PC-3 (cell line): ENCODE results near the gene AATF. TPM values are rescaled to one million over a fixed set of nuclear protein-coding genes. Genes with fewer than 3 reads are reported as not detected.

Experiments
- ATAC-seq: fragments of 200-7000 bp; cut with Tn5 transposase; 2 replicates; pipeline ENCODE4 v1.9.1; 2020; ENCODE audit warnings: mild to moderate bottlenecking, moderate library complexity
- BruUV-seq: library from RNA; stranded (reverse); fragments of 400-500 nt; replicated peaks from 2 replicates; lab custom pipeline; 2021; lab: Mats Ljungman, UMichigan
- CTCF ChIA-PET: fragments of 300-600 bp; sonication (Branson Sonifier 250); formaldehyde crosslinking; loops from one replicate; lab custom pipeline; 2022; ENCODE audit warnings: antibody characterized with exemption; lab: Charles Lee
- POLR2A ChIA-PET: fragments of 300-600 bp; sonication (Branson Sonifier 250); formaldehyde crosslinking; loops from one replicate; lab custom pipeline; 2022; ENCODE audit warnings: antibody characterized with exemption; ENCODE audit not compliant: unreplicated experiment; lab: Charles Lee
- DNase-seq: peaks from one replicate; pipeline ENCODE4 v3.0.0-alpha.2; 2015
- H2AFZ ChIP-seq: fragments of 300-600 bp; sonication (generic); 2 replicates; pipeline ENCODE4 v1.6.0; 2016; ENCODE audit warnings: antibody characterized with exemption, low read length
- H3F3A ChIP-seq: fragments of 300-600 bp; sonication (generic); one replicate; pipeline ENCODE4 v1.6.0; 2017; ENCODE audit warnings: antibody characterized with exemption, low read length, control low read depth, mild to moderate bottlenecking; ENCODE audit not compliant: unreplicated experiment
- H3K27ac ChIP-seq: fragments of 300-600 bp; sonication (generic); 2 replicates; pipeline ENCODE4 v1.5.1; 2016; ENCODE audit warnings: mild to moderate bottlenecking, low read length
- H3K27me3 ChIP-seq: fragments of 300-600 bp; sonication (generic); 2 replicates; pipeline ENCODE4 v1.6.1; 2016; ENCODE audit warnings: low read length, mixed read lengths
- H3K36me3 ChIP-seq: fragments of 300-600 bp; sonication (generic); 2 replicates; pipeline ENCODE4 v1.6.1; 2016; ENCODE audit warnings: low read depth, mixed run types, low read length, mixed read lengths
- H3K4me1 ChIP-seq: fragments of 300-600 bp; sonication (generic); 2 replicates; pipeline ENCODE4 v1.5.1; 2016; ENCODE audit warnings: low read length; ENCODE audit not compliant: insufficient read depth
- H3K4me2 ChIP-seq: fragments of 300-600 bp; sonication (generic); 2 replicates; pipeline ENCODE4 v1.6.0; 2016; ENCODE audit warnings: low read length
- H3K4me3 ChIP-seq: fragments of 300-600 bp; sonication (generic); 2 replicates; pipeline ENCODE4 v1.5.1; 2016; ENCODE audit warnings: mild to moderate bottlenecking, low read length, mixed read lengths
- H3K79me2 ChIP-seq: fragments of 300-600 bp; sonication (generic); 2 replicates; pipeline ENCODE4 v1.6.1; 2017; ENCODE audit warnings: low read length, mixed read lengths
- H3K9ac ChIP-seq: fragments of 300-600 bp; sonication (generic); 2 replicates; pipeline ENCODE4 v1.6.0; 2016; ENCODE audit warnings: mild to moderate bottlenecking, low read length
- H3K9me2 ChIP-seq: fragments of 300-600 bp; sonication (generic); replicated peaks from 2 replicates; pipeline ENCODE4 v1.6.1; 2016; ENCODE audit warnings: mixed run types, low read length, mixed read lengths
- H3K9me3 ChIP-seq: fragments of 300-600 bp; sonication (generic); 2 replicates; pipeline ENCODE4 v1.6.1; 2016; ENCODE audit warnings: low read length, mixed read lengths
- H4K20me1 ChIP-seq: fragments of 300-600 bp; sonication (generic); 2 replicates; pipeline ENCODE4 v1.6.1; 2016; ENCODE audit warnings: low read length, mixed read lengths
- CTCF ChIP-seq: fragments of 300-600 bp; sonication (generic); conservative IDR thresholded peaks from 2 replicates; pipeline ENCODE4 v1.5.1; 2017; ENCODE audit warnings: antibody characterized with exemption, low read depth, mild to moderate bottlenecking, low read length
- EZH2 ChIP-seq: fragments of 300-600 bp; sonication (generic); IDR thresholded peaks from one replicate; pipeline ENCODE4 v1.6.1; 2017; ENCODE audit warnings: antibody characterized with exemption, mild to moderate bottlenecking, low read length; ENCODE audit not compliant: unreplicated experiment
- EZH2phosphoT487 ChIP-seq: fragments of 300-600 bp; sonication (generic); IDR thresholded peaks from 2 replicates; pipeline ENCODE4 v1.6.1; 2018; ENCODE audit warnings: mild to moderate bottlenecking, antibody characterized with exemption, low read length, borderline replicate concordance
- intact Hi-C: fragments of 100-400 bp; cut with micrococcal nuclease; formaldehyde crosslinking; loops from 2 replicates; pipeline ENCODE4 v1.9.0; 2023
- total RNA-seq: library from RNA; depleted of rRNA; stranded (reverse); fragments of >200 nt; gene quantifications from 2 replicates; pipeline ENCODE4 v1.2.3, GENCODE V29; 2014

Gene AATF
- total RNA-seq, 1 experiment from 2014 or later, result 25.5 TPM

- ChIA-PET CTCF (no interaction called here), POLR2A (no interaction called here)
- H3K9me2 ChIP-seq, result no peaks in the 10 kb centered on the region
- TF ChIP-seq EZH2 (no peak), EZH2phosphoT487 (no peak), CTCF (no peak)
- BruUV-seq, result no TSS peak
- H3K9me3 ChIP-seq, result no peaks in the 10 kb centered on the region
- no peak overlapping the region for H2AFZ ChIP-seq
- H3K4me2 ChIP-seq, result no peak overlapping the region
- ATAC-seq (no peak), DNase-seq (no peak)
- intact Hi-C loops, result no loop called here
- H3F3A ChIP-seq, result no peaks in the 10 kb centered on the region
- peaks cover 26% of the 10 kb centered on the region for H3K27me3 ChIP-seq
- no peak overlapping the region for H3K9ac ChIP-seq
- no peaks in the 10 kb centered on the region for H3K36me3 ChIP-seq
- no peak overlapping the region for H3K4me3 ChIP-seq
- H3K27ac ChIP-seq, result no peak overlapping the region
- H3K79me2 ChIP-seq, result no peaks in the 10 kb centered on the region
- H4K20me1 ChIP-seq, result no peaks in the 10 kb centered on the region
- H3K4me1 ChIP-seq, result no peaks in the 10 kb centered on the region
These were observed 71.0 kb downstream of the AATF start for GRCh38 chr17:37019741-37020129.

- POLR2A ChIA-PET, result no interaction called here
- Histone ChIP-seq H3F3A (no peaks in the 10 kb centered on the region), H3K4me2 (no peak overlapping the region), H3K79me2 (no peaks in the 10 kb centered on the region), H3K27ac (no peak overlapping the region), H3K27me3 (peaks cover 16% of the 10 kb centered on the region), H3K9ac (no peak overlapping the region), H2AFZ (no peak overlapping the region), H3K4me3 (no peak overlapping the region), H3K9me3 (no peaks in the 10 kb centered on the region), H3K4me1 (no peaks in the 10 kb centered on the region), H3K9me2 (no peaks in the 10 kb centered on the region), H3K36me3 (no peaks in the 10 kb centered on the region), H4K20me1 (no peaks in the 10 kb centered on the region)
- ATAC-seq, result no peak
- no TSS peak for BruUV-seq
- TF ChIP-seq EZH2 (no peak), EZH2phosphoT487 (no peak), CTCF (no peak)
- CTCF ChIA-PET, result no interaction called here
- intact Hi-C loops, result no loop called here
- DNase-seq, result no peak
These were observed 75.5 kb downstream of the AATF start for GRCh38 chr17:37024181-37024637.

- DNase-seq, result no peak
- ChIA-PET POLR2A (no interaction called here), CTCF (no interaction called here)
- no peak overlapping the region for H3K4me2 ChIP-seq
- intact Hi-C loops, result no loop called here
- no peaks in the 10 kb centered on the region for H3F3A ChIP-seq
- no peak overlapping the region for H3K9ac ChIP-seq
- TF ChIP-seq CTCF (no peak), EZH2 (no peak), EZH2phosphoT487 (no peak)
- no peaks in the 10 kb centered on the region for H3K9me2 ChIP-seq
- H4K20me1 ChIP-seq, result no peaks in the 10 kb centered on the region
- H3K36me3 ChIP-seq, result no peaks in the 10 kb centered on the region
- H3K4me1 ChIP-seq, result no peaks in the 10 kb centered on the region
- no peak for ATAC-seq
- no peaks in the 10 kb centered on the region for H3K9me3 ChIP-seq
- H3K79me2 ChIP-seq, result no peaks in the 10 kb centered on the region
- BruUV-seq, result no TSS peak
- no peak overlapping the region for H3K27ac ChIP-seq
- no peak overlapping the region for H3K4me3 ChIP-seq
- H2AFZ ChIP-seq, result no peak overlapping the region
- H3K27me3 ChIP-seq, result peaks cover 14% of the 10 kb centered on the region; the same call in 1 of the 2 replicates
These were observed 76.5 kb downstream of the AATF start for GRCh38 chr17:37025238-37025637.
